Activated CD8-positive, alpha-beta memory T cell treated with anti-CD3 and anti-CD28 coated beads, Interleukin-2, amount 50 U/mL, for 1 hour (primary cell): ENCODE measurements around the gene SPIRE1.
"Not testable (repeated sequence)": the region's sequence is repeated elsewhere in the genome, so short reads cannot be mapped to it uniquely, and the experiment has no call there.

Experiments
- DNase-seq: peaks from one replicate; pipeline ENCODE4 v3.0.0-alpha.2; 2020; ENCODE audit errors: extremely low read depth

The SPIRE1 gene

DNA sequence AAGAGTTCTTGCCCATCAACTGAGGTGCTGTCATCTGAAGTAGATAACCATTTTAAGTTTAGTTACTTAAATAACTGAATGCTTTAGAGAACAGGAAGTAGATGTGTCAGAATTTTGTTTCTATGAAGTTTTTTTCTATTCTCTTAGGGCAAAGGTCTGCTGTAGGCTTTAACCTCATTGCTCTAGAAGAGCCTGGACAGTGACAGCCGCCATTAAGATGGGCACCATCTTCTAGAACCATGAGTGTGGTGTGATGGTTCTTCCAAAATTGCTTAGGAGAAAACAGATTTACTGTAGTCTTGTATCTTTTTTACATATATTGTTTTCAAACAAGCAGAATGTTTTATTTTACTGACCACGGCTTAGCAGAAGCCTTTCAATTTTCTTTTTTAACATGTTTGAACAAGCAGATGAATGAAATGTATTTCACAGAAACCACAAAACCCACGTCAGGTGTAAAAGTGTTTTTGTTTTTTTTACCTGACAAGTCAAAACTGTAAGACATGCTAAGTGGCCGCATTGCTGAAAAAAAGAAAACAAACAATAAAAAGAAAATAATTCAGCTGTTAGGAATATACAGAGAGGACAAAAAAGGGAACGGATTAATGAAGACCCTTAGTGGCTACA is 172.3 kb downstream of the SPIRE1 start:
- no peak for DNase-seq

DNA sequence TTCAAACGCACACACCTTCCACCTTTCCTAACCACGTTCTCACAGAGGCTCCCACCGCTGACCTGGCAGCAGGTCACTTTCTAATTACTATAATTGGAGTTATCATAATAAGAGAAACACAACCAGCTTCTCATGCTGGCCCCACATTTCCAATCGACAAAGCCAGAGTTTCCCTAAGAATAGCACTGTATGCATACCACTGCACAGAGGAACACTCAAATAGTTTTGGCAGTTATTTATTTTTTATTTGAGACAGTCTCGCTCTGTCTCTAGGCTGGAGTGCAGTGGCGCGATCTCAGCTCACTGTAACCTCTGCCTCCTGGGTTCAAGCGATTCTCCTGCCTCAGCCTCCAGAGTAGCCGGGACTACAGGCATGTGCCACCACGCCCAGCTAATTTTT is 176.0 kb downstream of the SPIRE1 start:
- not testable (repeated sequence) for DNase-seq

DNA sequence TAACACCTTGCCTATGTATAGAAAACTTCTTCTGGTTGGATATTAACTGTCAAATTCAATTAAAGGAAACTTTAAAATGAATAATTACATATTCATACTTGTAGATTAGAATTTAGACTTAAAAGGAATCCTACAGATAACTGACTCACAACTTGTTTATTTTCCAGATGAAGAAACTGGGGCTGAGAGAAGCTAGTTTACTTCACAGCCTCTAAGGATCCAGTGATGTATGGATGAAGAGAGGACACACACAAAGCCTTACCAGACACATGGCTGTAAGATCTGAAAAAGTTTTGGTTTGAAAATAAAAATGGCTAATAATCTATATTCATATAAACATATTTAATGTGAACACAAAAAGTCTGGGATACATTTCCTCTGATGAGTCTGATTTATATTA is 177.9 kb downstream of the SPIRE1 start:
- no peak for DNase-seq

DNA sequence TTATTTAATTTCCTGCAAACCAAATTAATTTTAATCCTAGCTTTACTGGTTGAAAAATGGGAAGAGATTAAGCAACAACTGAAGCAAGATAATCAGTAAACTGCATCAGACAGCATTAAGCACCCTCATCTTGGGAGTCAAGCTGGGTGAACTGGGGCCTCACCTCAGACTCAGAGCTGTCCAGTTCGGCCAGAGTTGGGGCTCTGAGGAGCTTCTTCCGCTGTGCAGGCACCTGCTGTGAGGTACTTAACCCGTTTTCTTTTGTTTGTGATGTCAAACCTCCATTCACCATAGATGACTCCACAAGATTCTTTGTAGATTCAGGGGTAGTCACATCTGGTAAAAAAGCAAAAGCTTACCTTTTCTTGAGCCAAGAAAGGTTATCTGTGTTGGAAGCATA is 178.4 kb downstream of the SPIRE1 start:
- no peak for DNase-seq

GRCh38 chr18:12478269-12479047 is 179.4 kb downstream of the SPIRE1 start:
- DNase-seq = no peak

DNA sequence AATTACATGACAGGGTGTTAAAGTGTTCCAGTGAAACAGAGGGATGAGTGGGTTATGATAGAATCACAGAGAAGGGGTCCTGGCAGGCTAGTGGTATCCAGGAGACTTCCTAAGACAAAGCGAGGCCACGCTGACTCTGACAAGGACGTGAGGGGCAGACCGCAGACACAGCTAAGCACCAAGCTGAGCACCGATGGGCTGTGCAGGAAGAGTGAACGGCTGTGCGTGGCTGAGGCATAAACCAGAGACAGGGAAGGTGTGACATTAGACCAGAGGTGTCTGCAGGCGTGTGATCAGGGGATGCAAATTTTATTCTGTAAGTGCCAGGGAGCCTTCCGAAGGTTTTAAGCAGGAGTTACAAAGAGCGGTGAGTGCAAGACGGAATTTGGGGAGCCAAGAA is 180.3 kb downstream of the SPIRE1 start:
- DNase-seq = no peak

GRCh38 chr18:12476955-12477354 is 181.0 kb downstream of the SPIRE1 start:
- no peak for DNase-seq

- no peak for DNase-seq
Measured at GRCh38 chr18:12474876-12475275, 183.0 kb downstream of the SPIRE1 start.

- no peak for DNase-seq
Measured at GRCh38 chr18:12474146-12474545, 183.8 kb downstream of the SPIRE1 start.

- DNase-seq = no peak
Measured at GRCh38 chr18:12470382-12471075, 187.4 kb downstream of the SPIRE1 start.

- no peak for DNase-seq
Measured at GRCh38 chr18:12468445-12468844, 189.5 kb downstream of the SPIRE1 start.

DNA sequence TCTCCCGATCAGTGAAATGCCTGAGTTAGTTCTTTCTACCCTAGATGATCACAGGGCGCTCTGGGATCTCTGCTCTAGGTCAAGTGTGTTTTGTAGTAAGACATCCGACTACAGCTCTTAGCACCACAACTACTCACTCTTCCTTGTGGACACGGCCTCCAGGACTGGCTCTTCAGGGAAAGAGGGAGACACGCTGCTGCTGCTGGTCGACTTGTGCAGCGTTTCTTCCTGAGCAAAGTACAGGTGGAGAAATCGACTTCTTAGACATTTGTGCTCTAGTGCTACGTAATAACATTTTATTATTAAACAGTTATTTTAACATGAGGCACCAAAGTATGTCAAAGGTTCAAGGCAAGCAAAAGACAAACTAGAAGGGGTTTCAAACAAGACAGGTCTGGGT is 193.2 kb downstream of the SPIRE1 start:
- DNase-seq = no peak

DNA sequence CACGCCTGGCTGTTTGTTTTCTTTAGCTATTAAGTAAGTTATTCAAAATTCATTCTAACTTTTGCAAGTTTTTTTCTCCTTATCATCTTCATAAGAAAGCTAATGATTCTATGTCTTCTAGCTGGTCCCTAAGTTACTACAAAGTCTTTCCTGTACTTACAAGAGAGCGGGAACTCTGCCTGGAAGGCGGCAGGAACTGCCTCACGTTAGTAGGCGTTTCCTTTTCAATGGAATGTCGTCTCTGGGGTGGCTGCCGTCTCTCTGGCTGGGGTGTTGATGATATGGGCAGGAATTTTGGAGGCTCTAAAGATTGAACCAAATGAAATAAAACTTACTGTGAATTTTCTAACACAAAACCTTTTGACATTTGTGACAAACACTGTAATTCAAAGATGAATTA is 194.7 kb downstream of the SPIRE1 start:
- DNase-seq = no peak

GRCh38 chr18:12462242-12462641 is 195.7 kb downstream of the SPIRE1 start:
- DNase-seq = no peak

GRCh38 chr18:12461326-12461725 is 196.6 kb downstream of the SPIRE1 start:
- no peak for DNase-seq

DNA sequence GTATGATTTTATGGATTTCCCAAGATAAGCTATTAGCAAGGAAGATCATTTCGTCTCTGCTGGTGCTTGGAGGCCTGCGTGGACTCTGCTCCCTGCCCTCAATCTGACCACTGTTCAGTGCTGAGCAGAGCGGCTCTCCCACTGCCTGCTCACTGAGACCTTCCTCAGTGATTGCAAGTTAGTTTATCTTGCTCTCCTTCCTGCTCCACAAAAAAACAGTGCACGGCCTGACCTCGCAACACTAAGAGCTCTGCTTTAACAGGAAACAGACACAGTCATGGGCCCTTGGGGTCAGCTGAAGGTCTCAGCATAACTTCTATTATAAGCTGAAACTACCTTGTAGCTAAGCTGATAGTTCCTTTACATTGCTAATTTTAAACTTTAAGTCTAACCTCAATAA is 197.0 kb downstream of the SPIRE1 start:
- no peak for DNase-seq

- DNase-seq = no peak
Measured at GRCh38 chr18:12458771-12459170, 199.1 kb downstream of the SPIRE1 start.

GRCh38 chr18:12456441-12456840 is 201.5 kb downstream of the SPIRE1 start:
- no peak for DNase-seq

DNA sequence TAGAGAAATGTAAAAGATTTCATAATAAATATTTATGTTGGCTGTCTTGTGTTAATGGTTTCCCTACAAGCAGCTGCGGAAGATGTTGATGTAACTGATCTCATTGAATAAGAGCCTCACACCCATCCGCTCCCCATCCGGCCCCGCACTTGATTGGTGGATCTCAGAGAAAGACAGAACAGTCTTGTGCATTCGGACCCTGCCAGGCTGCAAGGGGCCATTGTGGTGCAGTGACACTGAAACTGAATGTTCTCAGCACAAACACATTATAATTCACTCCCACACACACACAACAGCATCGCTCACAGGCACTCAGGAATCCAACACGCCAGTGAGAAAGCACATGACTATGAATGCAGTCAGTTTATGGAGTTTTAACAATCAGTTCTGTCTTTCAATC is 202.4 kb downstream of the SPIRE1 start:
- no peak for DNase-seq

DNA sequence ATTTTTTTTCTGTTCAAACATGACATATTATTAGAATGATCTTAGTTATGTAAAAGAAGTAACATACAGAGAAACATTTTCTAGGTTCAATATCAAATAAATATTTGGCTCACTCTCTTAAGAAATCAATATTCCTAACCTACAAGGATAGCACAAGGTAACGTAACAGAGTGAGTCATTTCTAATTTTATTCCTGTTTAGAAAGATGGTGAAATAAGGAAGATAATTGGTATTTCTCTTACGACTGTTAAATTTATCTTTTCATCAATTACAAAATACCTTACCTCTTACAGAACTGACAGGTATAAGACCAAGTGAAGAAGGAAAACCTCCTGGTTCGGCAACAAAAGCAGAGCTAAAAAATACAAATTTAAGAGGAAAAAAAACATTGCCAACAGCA is 205.1 kb downstream of the SPIRE1 start:
- DNase-seq = no peak

DNA sequence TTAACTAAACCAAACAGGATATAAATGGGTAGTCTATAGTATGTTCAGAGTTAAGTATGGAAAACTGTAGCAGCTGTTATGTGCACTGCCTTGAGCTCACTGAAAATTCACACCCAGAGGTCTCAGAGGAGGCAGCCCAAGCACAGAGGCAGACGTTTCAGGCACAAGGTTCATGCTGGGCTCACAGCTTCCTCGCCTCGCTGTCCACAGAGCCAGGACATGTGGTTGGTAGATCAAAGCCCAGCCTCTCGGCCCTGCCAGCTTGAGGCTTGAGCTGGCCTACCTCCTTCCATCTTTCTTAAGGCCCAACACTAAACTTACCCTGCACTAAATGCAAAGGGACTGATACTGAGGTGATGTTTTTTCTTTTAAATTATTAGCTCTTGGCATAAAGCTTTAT is 206.5 kb downstream of the SPIRE1 start:
- DNase-seq = no peak

GRCh38 chr18:12449051-12449785 is 208.7 kb downstream of the SPIRE1 start:
- no peak for DNase-seq
